ENCODE results near the gene GLRX2.
A peak's percentile ranks its signal among the peaks of the same experiment; 100 is the strongest.
"Not testable (repeated sequence)": the region's sequence is repeated elsewhere in the genome, so short reads cannot be mapped to it uniquely, and the experiment has no call there.

The GLRX2 gene, protein sequence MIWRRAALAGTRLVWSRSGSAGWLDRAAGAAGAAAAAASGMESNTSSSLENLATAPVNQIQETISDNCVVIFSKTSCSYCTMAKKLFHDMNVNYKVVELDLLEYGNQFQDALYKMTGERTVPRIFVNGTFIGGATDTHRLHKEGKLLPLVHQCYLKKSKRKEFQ

DNA sequence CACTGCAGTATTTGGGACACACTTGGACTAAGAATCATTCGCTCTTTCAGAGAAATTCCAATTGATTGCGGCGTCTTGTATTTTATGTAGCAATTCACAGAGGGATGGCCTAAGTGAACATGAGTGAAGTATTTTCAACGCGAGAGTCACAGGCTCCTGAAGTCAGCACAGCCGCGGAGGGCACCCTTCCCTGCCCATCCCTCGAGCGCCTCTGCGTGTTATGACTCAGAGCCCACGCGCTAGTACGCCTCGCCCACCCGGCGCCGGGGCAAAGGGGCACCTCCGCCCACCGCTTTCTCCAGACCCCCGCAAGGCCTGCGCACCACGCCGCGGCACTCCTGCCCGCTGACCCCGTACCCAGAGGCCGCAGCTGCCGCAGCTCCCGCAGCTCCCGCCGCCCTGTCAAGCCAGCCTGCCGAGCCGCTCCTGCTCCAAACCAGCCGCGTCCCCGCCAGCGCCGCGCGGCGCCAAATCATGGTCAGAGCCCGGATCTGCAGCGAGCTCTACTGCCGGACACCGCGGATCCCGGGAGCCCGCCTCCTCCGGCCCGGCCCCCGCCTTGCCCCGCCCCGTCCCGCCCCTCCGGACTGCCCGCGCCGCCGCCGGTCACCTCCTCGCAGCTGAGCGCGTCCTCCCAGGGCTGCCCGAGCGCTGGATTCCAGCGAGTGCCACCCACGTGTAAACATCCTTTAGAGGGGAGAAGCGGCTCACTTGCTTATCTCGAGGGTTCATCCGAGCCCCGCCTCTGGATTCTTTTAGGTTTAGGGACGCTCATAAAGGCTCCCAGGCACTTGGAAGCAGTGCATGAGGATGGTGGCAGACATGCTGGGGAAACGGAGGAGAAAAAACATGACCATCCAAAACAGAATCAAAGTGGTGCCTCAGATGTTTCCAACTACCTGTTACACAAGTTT, at the start of gene GLRX2:
GLRX2 (minus strand) TSS at position 508 of the 914 bp plus-strand sequence; CDS start at position 476, 32 bp downstream.
- peak; percentile 50 for DNase-seq (ENCODE audit: low read depth, low spot score)

DNA sequence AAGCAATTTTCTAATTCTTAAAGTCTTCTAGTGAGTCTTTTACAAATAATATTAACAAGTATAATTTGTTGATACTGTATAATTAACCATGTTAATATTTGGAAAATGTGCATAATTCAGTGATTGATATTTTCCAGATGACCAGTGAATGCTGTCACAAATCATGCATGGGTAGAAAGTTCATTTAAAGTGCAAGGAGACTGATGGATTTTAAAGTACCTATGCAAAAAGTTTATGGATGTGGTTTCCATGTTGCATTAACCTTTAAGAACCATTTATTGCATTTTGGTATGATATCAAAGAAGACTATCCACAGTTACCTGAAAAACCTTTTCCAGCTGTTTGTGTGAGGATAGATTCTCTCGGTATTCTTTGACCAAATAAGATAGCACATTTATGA, 39.8 kb upstream of the GLRX2 start:
- DNase-seq (ENCODE audit: low read depth, low spot score): no peak

DNA sequence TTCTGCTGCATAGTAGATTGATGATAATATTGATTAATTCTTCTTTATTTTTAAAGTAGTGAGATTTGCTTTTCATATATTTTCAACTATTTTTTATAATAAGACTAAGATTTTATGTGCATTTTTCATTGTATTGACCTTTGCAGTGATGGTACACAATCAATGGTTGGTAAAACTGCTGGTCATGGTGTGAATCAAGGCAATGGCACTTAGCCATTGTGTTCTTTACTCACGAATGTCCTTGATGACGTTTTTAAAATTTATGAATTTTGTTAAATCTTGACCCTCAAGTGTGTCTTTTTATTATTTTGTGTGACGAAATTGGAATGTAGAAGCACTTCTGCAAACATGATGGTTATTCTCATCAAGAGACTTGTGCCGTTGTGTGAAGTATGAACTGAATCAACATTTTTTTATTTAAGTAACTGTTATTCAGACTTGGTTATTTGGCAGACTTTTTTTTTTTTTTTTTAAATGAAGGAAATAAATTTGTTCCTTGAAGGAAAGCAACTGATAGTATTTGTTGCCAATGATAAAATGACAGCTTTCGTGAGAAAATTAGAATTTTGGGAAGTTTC, 39.2 kb upstream of the GLRX2 start:
- no peak for DNase-seq (ENCODE audit: low read depth, low spot score)

DNA sequence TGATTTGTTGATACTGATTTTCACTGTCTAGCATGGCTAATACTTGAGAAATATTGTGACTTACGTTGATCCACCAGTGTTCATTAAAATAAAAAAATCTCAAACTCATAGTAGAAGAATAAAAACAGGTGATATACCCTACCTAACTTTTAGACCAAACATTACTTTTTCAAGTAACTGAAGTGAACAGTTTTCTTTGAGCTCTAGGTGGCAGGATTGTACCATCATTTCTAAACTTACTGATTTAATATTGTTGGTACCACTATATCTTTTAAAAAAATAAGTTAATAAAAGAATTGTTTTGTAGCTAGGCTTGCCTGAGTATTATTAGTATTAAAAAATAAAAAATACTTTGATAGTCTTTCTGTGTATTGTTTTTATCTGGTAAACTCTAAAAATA, 38.1 kb upstream of the GLRX2 start:
- DNase-seq (ENCODE audit: low read depth, low spot score): no peak

DNA sequence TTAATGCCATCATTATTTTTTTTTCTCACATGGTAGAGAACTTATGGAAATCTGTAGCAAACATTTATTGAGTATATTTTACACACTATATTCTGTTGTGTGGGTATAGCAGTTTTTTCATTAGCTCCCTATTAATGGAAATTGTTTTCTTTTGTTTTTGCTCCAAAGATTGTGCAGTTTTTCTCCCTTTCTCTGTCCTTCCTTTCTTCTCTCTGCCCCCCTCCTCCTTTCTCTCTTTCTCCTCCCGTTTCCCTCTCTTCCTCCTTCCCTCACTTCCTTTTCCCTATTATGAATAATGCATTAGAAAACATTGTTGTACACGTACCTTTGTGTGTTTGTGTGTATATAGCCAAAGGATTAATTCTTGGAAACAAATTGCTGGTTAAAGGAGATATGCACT, 37.2 kb upstream of the GLRX2 start:
- no peak for DNase-seq (ENCODE audit: low read depth, low spot score)

DNA sequence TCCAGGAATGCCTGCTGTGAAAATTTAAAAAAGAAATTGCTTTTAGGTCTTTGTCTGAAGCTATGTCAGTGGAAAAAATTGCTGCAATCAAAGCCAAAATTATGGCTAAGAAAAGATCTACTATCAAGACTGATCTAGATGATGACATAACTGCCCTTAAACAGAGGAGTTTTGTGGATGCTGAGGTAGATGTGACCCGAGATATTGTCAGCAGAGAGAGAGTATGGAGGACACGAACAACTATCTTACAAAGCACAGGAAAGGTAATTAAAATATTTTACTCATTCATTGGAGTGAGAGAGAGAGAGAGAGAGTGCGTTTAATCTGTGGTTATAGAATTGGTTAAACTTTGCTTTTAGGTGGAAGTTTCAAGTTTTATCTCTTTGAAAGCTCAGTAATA, 36.6 kb upstream of the GLRX2 start:
- no peak for DNase-seq (ENCODE audit: low read depth, low spot score)

DNA sequence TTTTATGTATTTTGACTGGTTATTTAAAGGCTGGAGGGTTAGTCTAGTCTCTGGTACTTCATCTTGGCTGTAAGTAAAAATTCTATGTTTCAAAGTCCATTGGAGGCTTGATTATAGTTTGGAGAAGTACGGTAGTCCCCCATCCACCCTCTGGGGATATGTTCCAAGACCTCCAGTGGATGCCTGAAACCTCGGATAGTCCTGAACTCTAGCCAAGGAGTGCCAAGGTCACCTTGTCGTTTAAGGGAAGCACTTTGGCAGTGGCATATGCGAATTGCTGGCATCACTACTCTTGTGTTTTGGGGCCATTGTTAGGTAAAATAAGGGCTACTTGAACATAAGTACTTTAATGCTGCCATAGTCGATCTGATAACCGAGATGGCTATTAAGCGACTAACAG, 35.0 kb upstream of the GLRX2 start:
- DNase-seq (ENCODE audit: low read depth, low spot score): no peak

DNA sequence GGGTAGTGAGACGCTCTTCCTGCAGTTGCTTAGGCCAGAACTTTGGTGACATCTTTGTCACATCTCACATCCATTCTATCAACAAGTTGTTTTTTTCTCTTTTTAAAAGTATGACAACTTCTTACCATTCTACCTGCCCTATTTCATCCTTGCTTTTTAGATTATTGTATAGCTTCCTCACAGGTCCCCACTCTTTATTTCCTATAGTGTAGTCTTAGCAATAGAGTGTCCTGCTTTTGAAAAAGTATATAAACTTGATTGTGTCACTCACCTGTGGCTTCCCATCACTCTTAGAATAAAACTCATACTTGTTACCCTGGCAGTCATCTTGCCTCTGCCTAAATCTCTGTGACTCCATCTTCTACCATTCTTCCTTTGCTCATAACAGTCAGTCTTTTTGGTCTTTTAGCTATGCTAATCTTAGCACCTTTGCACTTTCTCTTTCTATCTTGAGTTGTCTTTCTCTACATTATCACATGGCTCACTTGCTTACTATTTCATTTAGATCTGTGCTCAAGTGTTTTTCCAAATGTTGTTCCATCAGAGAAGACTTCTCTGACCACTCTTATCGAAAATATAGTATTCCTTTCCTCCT, 26.1 kb upstream of the GLRX2 start:
- DNase-seq (ENCODE audit: low read depth, low spot score): no peak

DNA sequence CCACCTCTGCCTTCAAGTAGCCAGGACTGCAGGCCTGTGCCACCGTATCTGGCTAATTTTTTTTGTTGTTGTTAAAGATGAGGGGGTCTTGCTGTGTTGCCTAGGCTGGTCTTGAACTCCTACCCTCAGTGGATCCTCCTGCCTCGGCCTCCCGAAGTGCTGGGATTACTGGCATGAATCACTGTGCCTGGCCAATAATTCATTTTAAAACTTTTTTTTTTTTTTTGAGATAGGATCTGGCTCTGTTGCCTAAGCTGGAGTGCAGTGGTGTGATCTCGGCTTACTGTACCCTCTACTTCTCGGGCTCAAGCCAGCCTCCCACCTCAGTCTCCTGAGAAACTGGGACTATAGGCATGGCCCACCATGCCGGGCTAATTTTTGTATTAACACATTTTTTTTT, 20.2 kb upstream of the GLRX2 start:
- no peak for DNase-seq (ENCODE audit: low read depth, low spot score)

DNA sequence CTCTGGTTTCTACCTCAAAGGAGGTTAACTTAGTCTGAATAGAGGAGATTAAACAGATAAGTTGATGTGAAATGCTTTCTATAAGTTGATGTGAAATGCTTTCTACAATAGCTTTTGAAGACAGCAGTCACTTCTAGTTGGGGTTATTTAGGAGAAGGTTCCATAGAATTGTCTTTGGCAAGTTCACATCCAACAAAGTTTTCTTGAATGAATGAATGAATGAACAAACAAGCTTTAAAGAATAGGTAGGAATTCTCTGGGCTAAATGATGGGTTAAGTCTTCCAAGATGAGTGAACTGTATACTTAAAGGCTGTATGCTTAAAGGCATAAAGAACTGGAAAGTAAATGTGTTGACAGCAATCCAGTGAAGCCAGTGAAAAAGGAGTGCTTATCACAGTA, 18.5 kb upstream of the GLRX2 start:
- no peak for DNase-seq (ENCODE audit: low read depth, low spot score)

DNA sequence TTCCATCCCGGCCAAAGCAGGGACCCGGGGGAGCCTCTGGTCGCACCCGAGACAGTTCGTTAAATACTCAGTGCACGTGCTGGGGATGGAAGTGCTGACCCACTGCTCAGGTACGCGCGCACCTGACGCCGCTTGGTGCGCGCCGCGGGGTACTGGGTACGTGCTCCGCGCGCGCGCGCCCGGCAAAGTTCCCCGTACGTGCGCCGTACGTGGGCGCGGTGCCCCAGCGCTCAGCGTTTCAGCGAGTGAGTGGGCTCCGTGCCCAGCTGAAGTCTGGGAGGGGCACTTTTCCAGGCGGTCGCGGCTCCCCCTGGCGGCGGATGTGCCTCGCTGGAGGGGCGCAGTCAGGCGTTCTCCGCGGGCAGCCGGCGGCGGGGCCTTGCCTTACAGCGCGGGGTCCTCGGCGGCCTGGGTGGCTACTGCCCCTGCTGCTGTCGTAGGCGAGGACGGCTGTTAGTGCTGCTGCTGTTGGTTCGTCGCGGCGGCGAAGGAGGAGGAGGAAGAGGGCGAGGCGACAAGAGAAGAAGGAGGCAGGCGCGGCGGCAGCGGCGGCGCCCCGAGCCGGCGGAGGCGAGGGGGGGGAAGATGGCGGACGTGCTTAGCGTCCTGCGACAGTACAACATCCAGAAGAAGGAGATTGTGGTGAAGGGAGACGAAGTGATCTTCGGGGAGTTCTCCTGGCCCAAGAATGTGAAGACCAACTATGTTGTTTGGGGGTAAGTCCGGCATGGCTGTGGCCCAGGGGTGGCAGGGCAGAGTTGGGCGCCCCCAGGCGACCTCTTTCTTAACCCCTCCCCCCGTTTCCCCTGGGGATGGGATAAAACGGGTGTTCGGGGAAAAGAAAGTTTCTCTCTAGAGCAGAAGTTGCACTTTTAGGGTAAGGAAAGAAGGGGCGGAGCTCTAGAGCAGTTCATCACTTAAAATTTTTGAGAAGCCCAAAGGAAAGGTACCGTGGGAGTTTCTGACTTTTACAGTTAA, 16.7 kb upstream of the GLRX2 start, which contains the start of gene CDC73:
CDC73 (plus strand) TSS at position 416 of the 978 bp plus-strand sequence; CDS start at position 586, 170 bp downstream.
- DNase-seq (ENCODE audit: low read depth, low spot score): peak; percentile 89

DNA sequence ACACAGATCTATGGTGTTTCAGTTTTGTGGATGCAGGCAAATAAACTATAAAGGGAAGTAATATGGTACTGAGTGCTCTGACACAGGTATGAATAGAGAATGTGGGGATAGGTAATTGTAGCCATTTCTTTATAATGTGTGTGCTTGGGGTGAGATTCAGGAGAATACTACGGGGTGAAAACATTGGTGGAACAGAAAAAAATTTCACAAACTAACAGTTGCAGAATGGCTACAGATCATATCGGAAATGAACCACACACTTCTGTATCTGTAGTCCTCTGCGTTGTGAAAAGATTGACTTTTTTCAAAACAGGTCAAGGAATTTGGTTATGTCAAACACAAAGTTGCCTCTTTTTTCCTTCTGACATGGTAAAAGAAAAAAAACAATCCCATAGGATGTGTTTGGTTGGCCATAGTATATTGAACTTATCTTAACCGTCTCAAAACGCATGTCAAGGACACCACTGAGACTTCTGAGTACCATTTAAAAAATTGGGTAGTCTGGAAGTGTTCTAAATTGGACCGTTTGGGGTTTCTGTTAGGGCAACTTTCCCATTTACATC, 15.5 kb upstream of the GLRX2 start:
- no peak for DNase-seq (ENCODE audit: low read depth, low spot score)

DNA sequence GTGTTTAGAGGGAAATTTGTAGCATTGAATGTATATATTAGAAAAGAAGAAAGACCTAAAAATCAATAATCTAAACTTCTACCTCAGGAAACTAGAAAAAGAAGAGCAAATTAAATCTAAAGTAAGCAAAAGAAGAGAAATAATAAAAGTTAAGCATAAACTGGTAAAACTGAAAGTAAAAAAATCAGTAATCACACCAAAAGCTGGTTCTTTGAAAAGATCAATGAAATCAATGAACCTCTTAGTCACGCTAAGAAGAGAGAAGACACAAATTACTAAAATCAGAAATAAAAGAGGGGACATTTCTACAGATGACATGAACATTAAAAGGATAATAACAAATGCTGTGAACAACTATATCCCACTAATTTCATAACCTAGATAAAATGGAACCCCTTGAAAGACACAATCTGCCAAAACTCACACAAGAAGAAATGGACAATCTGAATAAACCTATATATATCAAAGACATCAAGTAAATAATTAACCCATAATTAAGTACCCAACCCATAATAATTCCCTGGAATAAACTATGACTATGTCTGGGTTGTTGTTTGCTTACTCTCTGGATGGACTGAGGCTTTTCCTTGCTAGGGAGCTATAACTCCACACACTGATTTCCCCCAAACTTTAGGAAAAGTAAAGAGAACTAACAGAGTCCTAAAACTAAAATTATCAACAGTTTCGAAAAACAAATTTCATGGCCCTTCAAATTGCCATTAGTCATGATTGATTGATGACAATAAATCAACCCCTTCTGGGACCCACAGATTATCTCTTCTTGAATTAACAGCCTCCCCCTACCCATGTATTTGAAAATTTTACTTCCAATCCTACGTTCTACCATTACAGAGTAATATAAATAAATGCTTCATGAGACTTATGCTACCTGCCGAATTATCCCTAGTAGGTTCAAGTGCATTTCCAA, 13.9 kb upstream of the GLRX2 start:
- DNase-seq (ENCODE audit: low read depth, low spot score): no peak

DNA sequence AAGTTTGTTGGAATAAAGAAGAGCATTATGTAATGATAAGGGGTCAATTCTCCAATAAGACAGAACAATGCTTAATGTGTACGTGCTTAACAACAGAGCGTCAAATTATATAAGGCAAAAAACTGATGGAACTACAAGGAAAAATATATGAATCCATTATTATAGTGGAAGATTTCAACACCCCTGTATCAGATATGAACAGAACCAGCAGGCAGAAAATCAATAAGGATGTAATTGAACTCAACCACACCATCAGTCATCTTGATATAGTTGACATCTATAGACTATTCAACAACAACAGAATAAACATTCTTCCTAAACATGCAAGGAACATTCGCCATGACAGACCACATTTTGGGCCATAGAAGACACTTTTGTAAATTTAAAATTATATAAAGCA, 13.0 kb upstream of the GLRX2 start:
- DNase-seq (ENCODE audit: low read depth, low spot score): no peak

DNA sequence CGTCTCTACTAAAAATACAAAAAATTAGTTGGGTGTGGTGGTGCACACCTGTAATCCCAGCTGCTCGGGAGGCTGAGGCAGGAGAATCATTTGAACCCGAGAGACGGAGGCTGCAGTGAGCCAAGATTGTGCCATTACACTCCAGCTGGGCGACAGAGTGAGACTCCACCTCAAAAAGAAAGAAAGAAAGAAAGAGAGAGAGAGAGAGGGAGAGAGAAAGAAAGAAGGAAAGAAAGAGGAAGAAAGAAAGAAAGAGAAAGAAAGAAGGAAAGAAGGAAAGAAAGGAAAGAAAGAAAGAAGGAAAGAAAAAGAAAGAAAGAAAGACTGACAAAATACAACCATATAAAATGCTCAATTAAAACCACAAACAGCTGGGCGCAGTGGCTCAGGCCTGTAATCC, 12.0 kb upstream of the GLRX2 start:
- DNase-seq (ENCODE audit: low read depth, low spot score): not testable (repeated sequence)

DNA sequence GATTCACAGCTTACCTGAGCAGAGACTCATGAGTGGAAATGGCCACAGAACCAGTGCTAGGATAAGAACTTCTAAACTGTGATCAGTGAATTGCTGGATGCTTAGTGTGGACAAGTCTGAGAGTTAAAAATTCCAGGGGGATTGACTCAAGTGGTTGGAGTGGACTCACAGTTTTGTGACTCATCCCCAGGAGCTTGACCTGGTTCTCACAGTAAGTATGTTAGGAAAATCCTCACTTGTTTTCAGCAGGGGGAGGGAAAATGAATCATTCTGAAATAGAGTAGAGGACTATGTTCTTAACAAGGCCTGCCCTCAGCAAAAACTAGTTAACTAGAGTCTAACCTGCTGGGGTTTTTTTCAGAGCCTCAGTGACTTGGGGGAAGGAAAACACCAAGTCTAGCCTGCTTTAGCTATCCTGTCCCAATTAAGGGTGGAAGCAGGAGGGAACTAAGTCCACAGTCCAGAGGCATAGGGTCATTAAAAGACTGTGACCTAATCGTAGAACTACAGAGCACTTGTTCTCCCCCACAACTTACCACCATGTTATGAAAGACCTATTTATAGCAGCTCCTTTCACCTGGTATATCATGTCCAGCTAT, 10.5 kb upstream of the GLRX2 start:
- DNase-seq (ENCODE audit: low read depth, low spot score): peak; percentile 84

DNA sequence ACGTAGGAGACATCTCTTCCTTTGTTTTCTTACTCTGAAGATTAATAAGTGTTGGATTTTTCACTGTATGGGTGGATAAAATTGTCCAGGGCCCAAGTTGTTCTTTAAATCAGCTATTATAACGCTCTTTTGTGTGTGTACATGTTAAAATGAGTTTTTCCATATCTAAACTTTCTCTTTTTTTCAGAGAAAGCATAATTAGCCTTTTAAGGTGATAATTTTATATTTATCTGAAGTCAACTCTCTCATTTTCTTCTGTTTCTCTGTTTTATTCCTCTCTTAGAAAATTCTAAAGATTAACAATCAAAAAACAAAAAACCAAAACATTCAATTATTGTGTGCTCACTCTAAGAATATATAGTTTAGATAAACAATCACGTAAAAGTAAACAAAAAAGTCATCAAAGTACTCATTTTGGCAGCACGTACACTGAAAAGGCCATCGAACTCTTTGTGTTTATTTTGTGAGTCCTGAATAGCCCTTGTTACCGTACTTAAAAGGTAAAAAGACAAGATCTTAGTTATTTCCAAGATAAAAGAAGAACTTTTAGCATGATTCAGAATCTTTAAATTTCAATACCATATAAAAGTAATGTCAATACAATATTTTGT, 9.4 kb upstream of the GLRX2 start:
- no peak for DNase-seq (ENCODE audit: low read depth, low spot score)

DNA sequence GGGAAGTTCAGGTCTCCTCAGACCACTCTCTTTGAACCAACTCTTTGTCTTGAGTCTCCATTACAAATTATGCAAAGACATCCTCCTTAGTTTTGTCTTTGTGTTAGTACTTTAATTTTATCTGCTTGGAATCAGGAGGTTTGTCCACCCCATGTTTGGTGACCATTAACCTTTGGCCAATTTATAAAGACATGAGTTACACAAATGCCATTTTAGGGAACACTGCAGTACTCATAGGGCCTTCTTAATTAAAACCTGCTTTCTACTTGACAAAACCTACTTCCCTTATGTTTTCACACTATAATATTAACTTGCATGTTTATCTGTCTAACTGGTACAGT, 8.7 kb upstream of the GLRX2 start:
- DNase-seq (ENCODE audit: low read depth, low spot score): no peak
